ENCODE data around the gene ZFP3.
"Not testable (repeated sequence)": the region's sequence is repeated elsewhere in the genome, so short reads cannot be mapped to it uniquely, and the experiment has no call there.

The ZFP3 gene

DNA sequence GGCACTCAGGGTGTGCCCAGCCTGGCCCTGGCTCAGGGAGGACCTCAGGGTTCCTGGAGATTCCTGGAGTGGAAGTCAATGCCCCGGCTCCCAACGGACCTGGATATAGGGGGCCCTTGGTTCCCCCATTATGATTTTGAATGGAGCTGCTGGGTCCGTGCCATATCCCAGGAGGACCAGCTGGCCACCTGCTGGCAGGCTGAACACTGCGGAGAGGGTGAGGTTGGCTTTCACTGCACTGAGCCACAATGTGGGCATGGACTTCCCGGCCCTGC lies 61.1 kb downstream of the ZFP3 start:
- no peak for DNase-seq

DNA sequence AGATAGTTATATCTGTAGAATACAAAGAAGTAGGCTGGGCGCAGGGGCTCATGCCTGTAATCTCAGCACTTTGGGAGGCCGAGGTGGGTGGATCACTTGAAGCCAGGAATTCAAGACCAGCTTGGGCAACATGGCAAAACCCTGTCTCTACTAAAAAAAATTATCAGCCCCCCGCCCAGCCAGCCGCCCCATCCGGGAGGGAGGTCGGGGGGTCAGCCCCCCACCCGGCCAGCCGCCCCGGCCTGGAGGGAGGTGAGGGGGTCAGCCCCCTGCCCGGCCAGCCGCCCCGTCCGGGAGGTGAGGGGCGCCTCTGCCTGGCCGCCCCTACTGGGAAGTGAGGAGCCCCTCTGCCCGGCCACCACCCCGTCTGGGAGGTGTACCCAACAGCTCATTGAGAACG lies 64.6 kb downstream of the ZFP3 start:
- DNase-seq = not testable (repeated sequence)
